Sigmoid colon (tissue), 4 donors: ENCODE results near the gene CTRB2.
A peak's percentile ranks its signal among the peaks of the same experiment; 100 is the strongest.

ENCODE experiments used
- CTCF ChIP-seq, 4 experiments: fragments of 450-650 bp in 3 of 4; fragments of 200-600 bp in 1 of 4; IDR thresholded peaks; one replicate each; pipeline ENCODE4 v1.5.1; 2016 to 2019; ENCODE audit warnings: antibody characterized with exemption in 4 of 4, mild to moderate bottlenecking in 3 of 4, moderate library complexity in 2 of 4
- POLR2A ChIP-seq, 2 donors: fragments of 450-650 bp; IDR thresholded peaks; one replicate each; pipeline ENCODE4 v1.6.1; 2016; ENCODE audit warnings: antibody characterized with exemption in 2 of 2, mild to moderate bottlenecking in 2 of 2, moderate library complexity in 2 of 2
- POLR2AphosphoS5 ChIP-seq, 4 donors: sonication (generic); formaldehyde crosslinking; IDR thresholded peaks; one replicate each; pipeline ENCODE4 v1.6.1; 2017; ENCODE audit warnings: antibody characterized with exemption in 4 of 4

GRCh38 chr16:75225092-75225491 is 18.1 kb upstream of the CTRB2 start:
- TF ChIP-seq CTCF (IDR thresholded peaks at IDR 0.05) (no peak), POLR2A (IDR thresholded peaks at IDR 0.05) (no peak), POLR2AphosphoS5 (IDR thresholded peaks at IDR 0.05) (peak in 2 of 4 donors; percentile 5 to 12)
